Natural killer cell treated with Interleukin-12 subunit alpha and Interleukin-12 subunit beta and Interleukin-15 and Interleukin-18, amount 100 ng/mL, for 72 hours (primary cell): Measurements from ENCODE around the gene SMG9. TPM values are rescaled to one million over a fixed set of nuclear protein-coding genes. Genes with fewer than 3 reads are reported as not detected.
A peak's percentile ranks its signal among the peaks of the same experiment; 100 is the strongest.

Experiments
- ATAC-seq, 2 donors: fragments of 150-1000 bp; cut with Tn5 transposase in 1 of 2; sonication (Bioruptor Pico), chemical (Tn5 transposase) in 1 of 2; 2 replicates each; pipeline ENCODE4 v1.10.0; 2021
- DNase-seq: peaks from one replicate; pipeline ENCODE4 v3.0.0; 2022; ENCODE audit warnings: low spot score
- H3K27ac Mint-ChIP-seq, 2 donors: 1 replicate in 1 of 2; 2 replicates in 1 of 2; pipeline ENCODE4 v1.8.0; 2022; ENCODE audit warnings: mixed read lengths in 2 of 2, mild to moderate bottlenecking in 1 of 2, moderate library complexity in 1 of 2
- H3K27me3 Mint-ChIP-seq, 2 donors: 1 replicate in 1 of 2; 2 replicates in 1 of 2; pipeline ENCODE4 v1.8.0; 2022; ENCODE audit warnings: mixed read lengths in 2 of 2
- H3K36me3 Mint-ChIP-seq: one replicate; pipeline ENCODE4 v1.8.0; 2022; ENCODE audit warnings: mixed read lengths
- H3K4me1 Mint-ChIP-seq, 2 donors: 1 replicate in 1 of 2; 2 replicates in 1 of 2; pipeline ENCODE4 v1.8.0; 2022; ENCODE audit warnings: low read depth in 2 of 2, mixed read lengths in 2 of 2, mild to moderate bottlenecking in 1 of 2
- H3K4me3 Mint-ChIP-seq: one replicate; pipeline ENCODE4 v1.8.0; 2022; ENCODE audit warnings: mixed read lengths
- H3K9me3 Mint-ChIP-seq: 2 replicates; pipeline ENCODE4 v1.8.0; 2022; ENCODE audit warnings: mixed read lengths
- total RNA-seq, 2 donors: library from RNA; stranded (reverse); gene quantifications; one replicate each; pipeline ENCODE4 v1.2.3, GENCODE V29; 2022

The SMG9 gene
- total RNA-seq, 2 donors from 2014 or later = 89.4 to 103 TPM

DNA sequence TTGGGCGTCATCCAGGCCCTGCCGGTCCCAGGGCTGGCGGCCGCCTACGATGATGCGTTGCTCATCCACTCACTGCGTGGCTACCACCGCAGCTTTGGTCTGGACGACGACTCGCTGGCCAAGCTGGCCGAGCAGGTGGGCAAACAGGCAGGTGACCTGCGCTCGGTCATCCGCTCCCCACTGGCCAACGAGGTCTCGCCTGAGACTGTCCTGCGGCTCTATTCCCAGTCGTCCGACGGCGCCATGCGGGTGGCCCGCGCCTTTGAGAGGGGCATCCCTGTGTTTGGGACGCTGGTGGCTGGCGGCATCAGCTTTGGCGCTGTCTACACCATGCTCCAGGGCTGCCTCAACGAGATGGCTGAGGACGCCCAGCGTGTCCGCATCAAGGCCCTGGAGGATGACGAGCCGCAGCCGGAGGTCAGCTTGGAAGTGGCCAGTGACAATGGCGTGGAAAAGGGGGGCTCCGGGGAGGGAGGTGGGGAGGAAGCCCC is 35.3 kb downstream of the SMG9 start:
- Mint-ChIP-seq H3K4me3 (no peak overlapping the region), H3K27me3 (peaks cover 0 to 6% of the 10 kb centered on the region in 2 donors), H3K27ac (no peak overlapping the region)

DNA sequence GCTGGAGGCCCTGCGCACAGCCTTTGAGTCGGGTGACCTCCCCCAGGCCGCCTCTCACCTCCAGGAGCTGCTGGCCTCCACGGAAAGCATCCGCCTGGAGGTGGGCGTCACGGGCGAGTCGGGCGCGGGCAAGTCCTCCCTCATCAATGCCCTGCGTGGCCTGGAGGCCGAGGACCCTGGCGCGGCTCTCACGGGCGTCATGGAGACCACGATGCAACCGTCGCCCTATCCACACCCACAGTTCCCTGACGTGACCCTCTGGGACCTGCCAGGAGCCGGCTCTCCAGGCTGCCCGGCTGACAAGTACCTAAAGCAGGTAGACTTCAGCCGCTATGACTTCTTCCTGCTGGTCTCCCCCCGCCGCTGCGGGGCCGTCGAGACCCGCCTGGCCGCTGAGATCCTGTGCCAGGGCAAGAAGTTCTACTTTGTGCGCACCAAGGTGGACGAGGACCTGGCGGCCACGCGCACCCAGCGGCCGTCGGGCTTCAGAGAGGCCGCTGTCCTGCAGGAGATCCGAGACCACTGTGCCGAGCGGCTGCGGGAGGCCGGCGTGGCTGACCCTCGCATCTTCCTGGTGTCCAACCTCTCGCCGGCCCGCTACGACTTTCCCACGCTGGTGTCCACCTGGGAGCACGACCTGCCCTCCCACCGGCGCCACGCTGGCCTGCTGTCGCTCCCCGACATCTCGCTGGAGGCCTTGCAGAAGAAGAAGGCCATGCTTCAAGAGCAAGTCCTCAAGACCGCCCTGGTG is 36.0 kb downstream of the SMG9 start:
- no peak for ATAC-seq
- no peaks in the 10 kb centered on the region for H3K36me3 Mint-ChIP-seq
- no peak overlapping the region for H3K4me3 Mint-ChIP-seq
- no peaks in the 10 kb centered on the region for H3K9me3 Mint-ChIP-seq
- DNase-seq = no peak
- no peak overlapping the region for H3K27ac Mint-ChIP-seq
- H3K4me1 Mint-ChIP-seq = peaks cover 0 to 2% of the 10 kb centered on the region in 2 donors
- peaks cover 0 to 6% of the 10 kb centered on the region in 2 donors for H3K27me3 Mint-ChIP-seq

More for the DNA sequence above, 35.3 kb downstream of the SMG9 start:
- Mint-ChIP-seq H3K9me3 (no peaks in the 10 kb centered on the region), H3K36me3 (no peaks in the 10 kb centered on the region), H3K4me1 (peaks cover 0 to 2% of the 10 kb centered on the region in 2 donors)
- ATAC-seq = no peak
- no peak for DNase-seq

- no peak within 1 kb of the TSS for H3K27ac Mint-ChIP-seq
- H3K4me1 Mint-ChIP-seq = peaks cover 2 to 5% of the 10 kb centered on the region in 2 donors
- no peak within 1 kb of the TSS for H3K4me3 Mint-ChIP-seq
- DNase-seq = no peak
- no peaks in the 10 kb centered on the region for H3K36me3 Mint-ChIP-seq
- peaks cover 11 to 15% of the 10 kb centered on the region in 2 donors for H3K27me3 Mint-ChIP-seq
- ATAC-seq = no peak
- H3K9me3 Mint-ChIP-seq = no peaks in the 10 kb centered on the region
These were observed 39.0 kb downstream of the SMG9 start, which contains the start of gene IRGC for GRCh38 chr19:43715776-43716175. IRGC (plus strand) TSS chr19:43716076; CDS start chr19:43718559, 2,483 bp downstream.

GRCh38 chr19:43713208-43713607 is 41.6 kb downstream of the SMG9 start:
- peaks cover 2 to 5% of the 10 kb centered on the region in 2 donors for H3K4me1 Mint-ChIP-seq
- no peak for DNase-seq
- H3K4me3 Mint-ChIP-seq = no peak overlapping the region
- no peak overlapping the region for H3K27ac Mint-ChIP-seq
- ATAC-seq = no peak
- peaks cover 13 to 15% of the 10 kb centered on the region in 2 donors for H3K27me3 Mint-ChIP-seq
- H3K9me3 Mint-ChIP-seq = no peaks in the 10 kb centered on the region
- no peaks in the 10 kb centered on the region for H3K36me3 Mint-ChIP-seq

DNA sequence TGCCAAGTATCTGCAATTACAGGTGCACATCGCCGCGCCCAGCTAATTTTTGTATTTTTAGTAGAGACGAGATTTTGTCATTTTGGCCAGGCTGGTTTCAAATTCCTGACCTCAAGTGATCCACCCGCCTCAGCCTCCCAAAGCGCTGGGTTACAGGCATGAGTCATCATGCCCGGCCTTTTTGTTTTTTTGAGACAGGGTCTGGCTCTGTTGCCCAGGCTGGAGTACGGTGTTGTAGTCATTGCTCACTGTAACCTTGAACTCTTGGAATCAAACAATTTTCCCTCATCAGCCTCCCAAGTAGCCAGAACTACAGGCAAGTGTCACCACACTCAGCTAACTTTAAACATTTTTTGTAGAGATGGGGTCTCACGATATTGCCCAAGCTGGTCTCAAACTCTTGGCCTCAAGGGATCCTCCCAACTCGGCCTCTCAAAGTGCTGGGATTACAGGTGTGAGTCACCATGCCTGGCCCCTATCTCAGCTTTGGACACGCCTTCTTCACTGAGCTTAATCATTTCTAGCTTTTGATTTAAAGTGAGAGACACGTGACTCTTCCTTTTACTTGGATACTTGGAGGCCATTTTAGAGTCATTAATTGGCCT is 42.9 kb downstream of the SMG9 start:
- Mint-ChIP-seq H3K36me3 (no peaks in the 10 kb centered on the region), H3K9me3 (no peaks in the 10 kb centered on the region), H3K4me1 (peaks cover 2 to 5% of the 10 kb centered on the region in 2 donors), H3K4me3 (no peak overlapping the region), H3K27me3 (peaks cover 13 to 15% of the 10 kb centered on the region in 2 donors), H3K27ac (peak overlapping the region in 1 of 2 donors; percentile 8)
- ATAC-seq (no peak), DNase-seq (no peak)

DNA sequence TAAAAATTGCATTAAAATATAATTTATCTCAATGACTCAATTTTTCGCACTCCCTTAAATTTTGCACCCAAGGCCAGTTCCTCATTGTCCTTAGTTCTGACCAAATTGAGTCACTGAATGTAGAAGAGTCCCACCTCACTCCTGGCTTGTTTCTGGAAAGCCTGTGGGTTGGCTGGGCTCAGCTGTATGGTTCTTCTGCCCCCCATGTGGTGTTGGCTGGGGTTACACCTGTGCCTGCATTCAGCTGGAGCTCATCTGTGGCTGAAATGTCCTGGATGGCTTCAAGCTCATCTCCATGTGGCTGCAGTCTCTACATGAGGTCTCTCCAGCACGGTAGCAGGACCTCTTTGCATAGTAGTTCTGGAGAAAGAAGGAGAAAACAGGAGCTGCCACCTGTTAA is 46.0 kb downstream of the SMG9 start:
- no peak overlapping the region for H3K27ac Mint-ChIP-seq
- H3K36me3 Mint-ChIP-seq = no peaks in the 10 kb centered on the region
- peaks cover 0 to 5% of the 10 kb centered on the region in 2 donors for H3K4me1 Mint-ChIP-seq
- H3K9me3 Mint-ChIP-seq = no peaks in the 10 kb centered on the region
- peaks cover 10 to 15% of the 10 kb centered on the region in 2 donors for H3K27me3 Mint-ChIP-seq
- DNase-seq (no peak), ATAC-seq (no peak)
- no peak overlapping the region for H3K4me3 Mint-ChIP-seq

- no peak overlapping the region for H3K27ac Mint-ChIP-seq
- peaks cover 4 to 15% of the 10 kb centered on the region in 2 donors for H3K4me1 Mint-ChIP-seq
- DNase-seq (no peak), ATAC-seq (no peak)
- H3K27me3 Mint-ChIP-seq = peaks cover 10 to 12% of the 10 kb centered on the region in 2 donors
- no peak overlapping the region for H3K4me3 Mint-ChIP-seq
- H3K9me3 Mint-ChIP-seq = no peaks in the 10 kb centered on the region
- no peaks in the 10 kb centered on the region for H3K36me3 Mint-ChIP-seq
These were observed 47.5 kb downstream of the SMG9 start for GRCh38 chr19:43707158-43707712.

GRCh38 chr19:43705729-43706128 is 49.0 kb downstream of the SMG9 start:
- peaks cover 0 to 6% of the 10 kb centered on the region in 2 donors for H3K27me3 Mint-ChIP-seq
- no peaks in the 10 kb centered on the region for H3K36me3 Mint-ChIP-seq
- no peaks in the 10 kb centered on the region for H3K9me3 Mint-ChIP-seq
- H3K27ac Mint-ChIP-seq = peak overlapping the region in 1 of 2 donors; percentile 30
- no peak for DNase-seq
- H3K4me1 Mint-ChIP-seq = peaks cover 11 to 21% of the 10 kb centered on the region in 2 donors
- no peak overlapping the region for H3K4me3 Mint-ChIP-seq
- ATAC-seq = no peak

- H3K27me3 Mint-ChIP-seq = peaks cover 0 to 4% of the 10 kb centered on the region in 2 donors
- H3K4me1 Mint-ChIP-seq = peaks cover 21 to 32% of the 10 kb centered on the region in 2 donors
- DNase-seq (no peak), ATAC-seq (no peak)
- H3K9me3 Mint-ChIP-seq = no peaks in the 10 kb centered on the region
- H3K27ac Mint-ChIP-seq = peak overlapping the region in 1 of 2 donors; percentile 24
- no peak overlapping the region for H3K4me3 Mint-ChIP-seq
- no peaks in the 10 kb centered on the region for H3K36me3 Mint-ChIP-seq
These were observed 50.6 kb downstream of the SMG9 start for GRCh38 chr19:43704002-43704705.

GRCh38 chr19:43700395-43701000 is 54.3 kb downstream of the SMG9 start:
- Mint-ChIP-seq H3K4me3 (peak overlapping the region; percentile 87), H3K27ac (peak overlapping the region; percentile 95 to 98), H3K4me1 (peaks cover 21 to 32% of the 10 kb centered on the region in 2 donors), H3K27me3 (peaks cover 5 to 7% of the 10 kb centered on the region in 2 donors), H3K36me3 (no peaks in the 10 kb centered on the region), H3K9me3 (no peaks in the 10 kb centered on the region)
- ATAC-seq (no peak), DNase-seq (no peak)

GRCh38 chr19:43699506-43700394 is 55.0 kb downstream of the SMG9 start:
- H3K36me3 Mint-ChIP-seq = no peaks in the 10 kb centered on the region
- ATAC-seq = no peak

DNA sequence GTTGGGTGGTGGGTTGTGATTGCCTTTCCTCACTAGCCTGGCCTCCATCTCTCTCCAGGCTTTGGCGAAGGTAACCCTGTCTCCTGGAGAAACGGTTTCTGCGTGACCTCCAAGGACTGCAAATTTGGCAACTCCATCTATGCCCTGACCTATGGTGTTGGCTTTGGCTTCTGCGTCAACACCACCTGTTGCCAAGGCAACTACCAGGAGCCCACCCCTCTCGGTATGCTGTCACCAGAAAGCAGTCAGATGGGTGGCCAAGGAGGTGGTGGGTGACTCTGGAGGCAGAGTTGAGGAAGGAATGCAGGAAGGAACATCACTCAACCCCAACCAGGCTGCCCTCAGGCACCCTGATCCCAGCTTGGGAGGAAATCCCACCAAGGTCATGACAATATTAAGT is 57.5 kb downstream of the SMG9 start:
- Mint-ChIP-seq H3K27me3 (peaks cover 15 to 17% of the 10 kb centered on the region in 2 donors), H3K36me3 (peaks cover 3% of the 10 kb centered on the region), H3K4me3 (no peak overlapping the region), H3K27ac (no peak overlapping the region), H3K4me1 (peaks cover 17 to 21% of the 10 kb centered on the region in 2 donors), H3K9me3 (peaks cover 3% of the 10 kb centered on the region)
- ATAC-seq (no peak), DNase-seq (no peak)

More at GRCh38 chr19:43699506-43700394, 55.0 kb downstream of the SMG9 start:
- Mint-ChIP-seq H3K4me3 (peak overlapping the region; percentile 87), H3K4me1 (peaks cover 21 to 32% of the 10 kb centered on the region in 2 donors), H3K9me3 (no peaks in the 10 kb centered on the region), H3K27me3 (peaks cover 7 to 10% of the 10 kb centered on the region in 2 donors), H3K27ac (peak overlapping the region; percentile 95 to 98)
- DNase-seq = no peak
